HG02798 (cell line): ENCODE measurements around the gene EEF1A1.
"Not testable (repeated sequence)": the region's sequence is repeated elsewhere in the genome, so short reads cannot be mapped to it uniquely, and the experiment has no call there.

Source experiments
- ATAC-seq: cut with Tn5 transposase; IDR thresholded peaks from one replicate; pipeline ENCODE4 v1.9.1; 2021; ENCODE audit warnings: mild to moderate bottlenecking; ENCODE audit not compliant: unreplicated experiment, poor library complexity

EEF1A1 gene

GRCh38 chr6:73538116-73538779, 17.4 kb upstream of the EEF1A1 start:
- no peak for ATAC-seq

GRCh38 chr6:73537677-73538076, 16.8 kb upstream of the EEF1A1 start:
- ATAC-seq: no peak

- no peak for ATAC-seq
Observed at GRCh38 chr6:73534628-73535027, 13.8 kb upstream of the EEF1A1 start.

- no peak for ATAC-seq
Observed at GRCh38 chr6:73532293-73532692, 11.5 kb upstream of the EEF1A1 start.

- no peak for ATAC-seq
Observed at GRCh38 chr6:73528897-73529296, 8.1 kb upstream of the EEF1A1 start.

- no peak for ATAC-seq
Observed at GRCh38 chr6:73525546-73526330, 4.9 kb upstream of the EEF1A1 start.

- ATAC-seq: peak; percentile 49
Observed at GRCh38 chr6:73523434-73524123, 2.7 kb upstream of the EEF1A1 start.

- ATAC-seq: peak; percentile 33
Observed at GRCh38 chr6:73521351-73521985, 636 bp upstream of the EEF1A1 start.

- ATAC-seq: peak; percentile 14
Observed at GRCh38 chr6:73519926-73520687, 725 bp downstream of the EEF1A1 start.

GRCh38 chr6:73518982-73519881, 1.6 kb downstream of the EEF1A1 start:
- not testable (repeated sequence) for ATAC-seq

GRCh38 chr6:73518100-73518981, 2.5 kb downstream of the EEF1A1 start:
- ATAC-seq: not testable (repeated sequence)

GRCh38 chr6:73516514-73517489, 4.0 kb downstream of the EEF1A1 start:
- ATAC-seq: no peak

- peak; percentile 48 for ATAC-seq
Observed at GRCh38 chr6:73515204-73515655, 5.6 kb downstream of the EEF1A1 start.

GRCh38 chr6:73514746-73515110, 6.1 kb downstream of the EEF1A1 start:
- ATAC-seq: peak; percentile 21

GRCh38 chr6:73513496-73513854, 7.4 kb downstream of the EEF1A1 start:
- no peak for ATAC-seq

- ATAC-seq: no peak
Observed at GRCh38 chr6:73511796-73512195, 9.0 kb downstream of the EEF1A1 start.

GRCh38 chr6:73509851-73510250, 11.0 kb downstream of the EEF1A1 start:
- no peak for ATAC-seq
